ENCODE results near the gene RPL13.

RPL13 gene

DNA sequence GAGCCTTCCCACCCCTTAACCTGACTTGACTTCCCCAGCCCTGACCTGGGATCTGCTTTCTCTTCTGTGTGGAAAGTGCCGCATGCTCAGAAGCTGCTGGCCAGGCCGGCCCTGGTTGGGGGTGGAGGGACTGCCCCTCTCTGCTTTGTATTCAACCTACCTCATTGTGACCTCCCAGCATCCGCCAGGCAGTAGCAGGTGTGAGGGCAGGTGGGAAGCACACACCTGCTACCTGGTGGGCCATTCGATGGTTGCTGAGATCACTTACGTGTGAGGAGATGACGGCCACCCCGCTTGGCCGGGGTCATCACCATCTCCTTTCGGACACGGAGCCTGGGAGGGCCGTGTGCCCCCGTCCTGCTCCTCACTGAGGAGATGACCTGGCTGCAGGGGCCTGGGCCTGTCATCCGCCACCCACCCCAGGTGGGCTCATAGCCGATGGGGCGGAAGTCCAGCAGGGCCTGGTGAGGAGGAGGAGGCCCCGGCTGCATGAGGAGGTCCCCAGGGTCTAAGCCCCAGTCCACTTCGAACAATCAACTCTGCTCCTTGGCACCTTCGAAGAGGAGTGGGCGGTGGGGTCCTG is 22.2 kb downstream of the RPL13 start:
- TF ChIP-seq TAF1 (IDR thresholded peaks at IDR 0.05; ENCODE audit: borderline replicate concordance, insufficient read depth, low read length) = no peak
- TF ChIP-seq, protein P1, sequence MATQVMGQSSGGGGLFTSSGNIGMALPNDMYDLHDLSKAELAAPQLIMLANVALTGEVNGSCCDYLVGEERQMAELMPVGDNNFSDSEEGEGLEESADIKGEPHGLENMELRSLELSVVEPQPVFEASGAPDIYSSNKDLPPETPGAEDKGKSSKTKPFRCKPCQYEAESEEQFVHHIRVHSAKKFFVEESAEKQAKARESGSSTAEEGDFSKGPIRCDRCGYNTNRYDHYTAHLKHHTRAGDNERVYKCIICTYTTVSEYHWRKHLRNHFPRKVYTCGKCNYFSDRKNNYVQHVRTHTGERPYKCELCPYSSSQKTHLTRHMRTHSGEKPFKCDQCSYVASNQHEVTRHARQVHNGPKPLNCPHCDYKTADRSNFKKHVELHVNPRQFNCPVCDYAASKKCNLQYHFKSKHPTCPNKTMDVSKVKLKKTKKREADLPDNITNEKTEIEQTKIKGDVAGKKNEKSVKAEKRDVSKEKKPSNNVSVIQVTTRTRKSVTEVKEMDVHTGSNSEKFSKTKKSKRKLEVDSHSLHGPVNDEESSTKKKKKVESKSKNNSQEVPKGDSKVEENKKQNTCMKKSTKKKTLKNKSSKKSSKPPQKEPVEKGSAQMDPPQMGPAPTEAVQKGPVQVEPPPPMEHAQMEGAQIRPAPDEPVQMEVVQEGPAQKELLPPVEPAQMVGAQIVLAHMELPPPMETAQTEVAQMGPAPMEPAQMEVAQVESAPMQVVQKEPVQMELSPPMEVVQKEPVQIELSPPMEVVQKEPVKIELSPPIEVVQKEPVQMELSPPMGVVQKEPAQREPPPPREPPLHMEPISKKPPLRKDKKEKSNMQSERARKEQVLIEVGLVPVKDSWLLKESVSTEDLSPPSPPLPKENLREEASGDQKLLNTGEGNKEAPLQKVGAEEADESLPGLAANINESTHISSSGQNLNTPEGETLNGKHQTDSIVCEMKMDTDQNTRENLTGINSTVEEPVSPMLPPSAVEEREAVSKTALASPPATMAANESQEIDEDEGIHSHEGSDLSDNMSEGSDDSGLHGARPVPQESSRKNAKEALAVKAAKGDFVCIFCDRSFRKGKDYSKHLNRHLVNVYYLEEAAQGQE (IDR thresholded peaks at IDR 0.05; ENCODE audit: insufficient read depth in 1 of 2, low read depth in 2 of 2, low read length in 2 of 2) = no peak

DNA sequence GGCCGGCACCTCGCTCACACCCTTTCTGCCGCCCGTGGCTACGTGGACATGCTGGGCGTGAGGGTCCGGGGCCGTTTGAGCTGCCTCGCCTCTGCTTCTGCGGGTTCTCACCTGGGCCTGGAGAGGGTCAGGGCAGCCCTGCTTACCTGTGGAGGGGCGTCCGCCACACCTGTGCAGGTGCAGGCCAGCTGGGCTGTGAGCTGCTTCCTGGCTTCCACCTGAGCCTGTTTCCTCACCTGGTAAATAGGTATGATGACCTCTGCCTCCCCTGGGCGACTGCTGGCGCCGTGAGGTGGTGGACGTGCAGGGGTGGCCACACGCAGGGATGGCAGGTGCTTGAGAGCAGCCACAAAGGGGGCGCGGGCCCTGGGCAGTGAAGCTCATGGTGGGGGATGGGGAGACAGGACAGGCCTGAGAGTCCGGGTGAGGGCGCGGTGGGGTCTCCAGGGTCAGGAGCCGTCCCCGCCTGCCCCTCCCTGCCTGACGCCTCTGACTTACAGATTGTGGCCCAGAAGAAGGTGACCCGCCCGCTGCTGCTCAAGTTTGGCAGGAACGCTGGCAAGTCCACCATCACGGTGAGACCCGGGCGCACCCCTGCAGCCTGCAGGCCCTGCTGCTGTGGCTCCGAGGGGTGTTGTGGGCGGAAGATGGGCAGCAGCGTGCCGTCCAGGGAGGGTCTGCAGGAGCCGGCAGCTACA is 22.9 kb downstream of the RPL13 start:
- TF ChIP-seq, protein P1 (IDR thresholded peaks at IDR 0.05; ENCODE audit: insufficient read depth in 1 of 2, low read depth in 2 of 2, low read length in 2 of 2) = no peak
- no peak for TF ChIP-seq POLR2AphosphoS5 (IDR thresholded peaks at IDR 0.05; ENCODE audit: low read depth, low read length)
- no peak for TF ChIP-seq SIN3A (IDR thresholded peaks at IDR 0.05; ENCODE audit: borderline replicate concordance, insufficient read depth, low read length)
- TF ChIP-seq TAF1 (IDR thresholded peaks at IDR 0.05; ENCODE audit: borderline replicate concordance, insufficient read depth, low read length) = no peak
- no peak for TF ChIP-seq FOXP2 (optimal IDR thresholded peaks at IDR 0.05; ENCODE audit: borderline replicate concordance, extremely low read depth, extremely low read length, insufficient read depth)

DNA sequence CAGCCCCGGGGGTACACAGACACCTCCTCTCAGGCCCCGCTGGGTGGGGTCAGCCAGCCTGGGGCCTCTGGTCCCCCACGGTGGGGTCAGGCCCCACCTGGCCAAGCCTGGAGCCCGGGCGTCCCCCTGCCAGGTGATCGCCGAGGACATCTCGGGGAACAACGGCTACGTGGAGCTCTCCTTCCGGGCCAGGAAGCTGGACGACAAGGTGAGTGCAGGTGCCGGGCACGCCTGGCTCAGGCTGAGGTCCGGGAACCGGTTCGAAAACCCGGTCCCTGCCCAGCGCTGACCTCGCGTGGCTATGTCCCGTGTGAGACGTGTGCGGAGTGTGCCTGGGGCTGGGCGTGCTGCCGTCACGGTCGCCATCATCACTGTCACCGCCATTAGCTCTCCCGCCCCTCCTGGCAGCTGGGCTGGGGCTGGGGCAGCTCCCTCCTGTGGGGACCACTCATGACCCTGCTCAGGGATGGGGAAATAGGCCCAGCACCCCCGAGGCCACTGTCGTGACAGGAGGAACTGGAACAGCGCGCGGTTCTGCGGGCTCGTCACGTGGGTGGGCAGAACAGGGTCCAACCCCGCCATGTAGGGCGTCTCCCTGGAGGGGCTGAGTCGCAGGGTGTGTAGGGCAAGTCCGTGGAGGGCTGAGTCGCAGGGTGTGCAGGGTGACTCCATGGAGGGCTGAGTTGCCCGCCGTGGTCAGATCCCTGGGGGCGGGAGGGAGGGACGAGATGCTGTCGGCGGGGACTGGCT is 23.6 kb downstream of the RPL13 start:
- TF ChIP-seq FOXP2 (optimal IDR thresholded peaks at IDR 0.05; ENCODE audit: borderline replicate concordance, extremely low read depth, extremely low read length, insufficient read depth) (no peak), SIN3A (IDR thresholded peaks at IDR 0.05; ENCODE audit: borderline replicate concordance, insufficient read depth, low read length) (no peak), POLR2AphosphoS5 (IDR thresholded peaks at IDR 0.05; ENCODE audit: low read depth, low read length) (no peak), TAF1 (IDR thresholded peaks at IDR 0.05; ENCODE audit: borderline replicate concordance, insufficient read depth, low read length) (no peak)
- TF ChIP-seq, protein P1 (IDR thresholded peaks at IDR 0.05; ENCODE audit: insufficient read depth in 1 of 2, low read depth in 2 of 2, low read length in 2 of 2) = no peak

DNA sequence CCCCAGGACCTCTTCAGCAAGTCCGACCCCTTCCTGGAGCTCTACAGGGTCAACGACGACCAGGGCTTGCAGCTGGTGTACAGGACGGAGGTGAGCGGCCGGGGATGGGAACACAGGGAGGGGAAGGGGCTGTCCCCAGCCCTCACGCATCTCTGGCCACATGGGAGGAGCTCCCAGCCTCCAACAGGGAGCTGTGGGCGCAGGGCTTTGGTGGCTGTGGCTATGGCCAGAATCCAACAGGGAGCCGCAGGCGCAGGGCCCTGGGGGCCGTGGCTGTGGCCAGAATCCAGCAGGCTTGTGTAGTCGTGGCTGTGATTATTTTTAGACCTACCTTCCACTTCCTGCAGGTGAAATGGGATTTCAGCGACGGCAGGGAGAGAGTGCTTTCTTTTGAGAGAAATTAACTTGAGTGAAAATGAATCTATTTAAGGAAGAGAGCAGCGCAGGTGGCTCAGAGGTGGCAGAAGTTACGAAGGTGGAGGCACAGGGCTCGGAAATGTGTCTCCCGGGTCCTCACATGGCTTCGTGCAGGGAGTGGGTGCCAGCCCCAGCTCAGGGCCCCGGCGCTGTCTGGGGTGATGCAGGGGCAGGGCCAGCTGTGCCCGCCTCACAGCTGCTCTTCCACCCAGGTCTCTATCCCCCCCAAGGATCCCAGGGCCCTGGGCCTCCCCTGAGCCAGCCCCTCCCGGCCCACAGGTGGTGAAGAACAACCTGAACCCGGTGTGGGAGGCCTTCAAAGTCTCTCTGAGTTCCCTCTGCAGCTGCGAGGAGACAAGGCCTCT is 24.5 kb downstream of the RPL13 start:
- TF ChIP-seq TAF1 (IDR thresholded peaks at IDR 0.05; ENCODE audit: borderline replicate concordance, insufficient read depth, low read length) = no peak
- no peak for TF ChIP-seq SIN3A (IDR thresholded peaks at IDR 0.05; ENCODE audit: borderline replicate concordance, insufficient read depth, low read length)
- no peak for TF ChIP-seq FOXP2 (optimal IDR thresholded peaks at IDR 0.05; ENCODE audit: borderline replicate concordance, extremely low read depth, extremely low read length, insufficient read depth)
- no peak for TF ChIP-seq POLR2AphosphoS5 (IDR thresholded peaks at IDR 0.05; ENCODE audit: low read depth, low read length)
- TF ChIP-seq, protein P1 (IDR thresholded peaks at IDR 0.05; ENCODE audit: insufficient read depth in 1 of 2, low read depth in 2 of 2, low read length in 2 of 2) = no peak

Data from PFSK-1 (cell line).